GM06990 (cell line): ENCODE data around the gene PRRG3.

ENCODE experiments used
- DNase-seq: peaks from one replicate; pipeline ENCODE4 v3.0.0-alpha.2; 2011; ENCODE audit not compliant: insufficient read length; ENCODE audit errors: extremely low read depth
- H3K27me3 ChIP-seq: replicated peaks from 2 replicates; pipeline ENCODE4 v1.6.0; 2011; ENCODE audit warnings: low read length; ENCODE audit not compliant: control insufficient read depth, insufficient read depth
- H3K36me3 ChIP-seq: 2 replicates; pipeline ENCODE4 v1.5.1; 2011; ENCODE audit warnings: low read length; ENCODE audit not compliant: control insufficient read depth, insufficient read depth
- H3K4me3 ChIP-seq: replicated peaks from 2 replicates; pipeline ENCODE4 v1.5.1; 2011; ENCODE audit warnings: low read depth, mild to moderate bottlenecking, control low read depth, low read length
- CTCF ChIP-seq: IDR thresholded peaks from 2 replicates; pipeline ENCODE4 v1.5.1; 2011; ENCODE audit warnings: low read length, control low read depth, mild to moderate bottlenecking, inconsistent platforms; ENCODE audit not compliant: insufficient read depth, poor library complexity, severe bottlenecking

PRRG3 gene

GRCh38 chrX:151697522-151697921 lies 2.3 kb downstream of the PRRG3 start:
- DNase-seq, result no peak
- no peaks in the 10 kb centered on the region for H3K27me3 ChIP-seq
- H3K4me3 ChIP-seq, result no peak overlapping the region
- H3K36me3 ChIP-seq, result no peaks in the 10 kb centered on the region
- TF ChIP-seq CTCF, result no peak

- DNase-seq, result no peak
- H3K27me3 ChIP-seq, result no peaks in the 10 kb centered on the region
- no peak for TF ChIP-seq CTCF
- no peak overlapping the region for H3K4me3 ChIP-seq
- no peaks in the 10 kb centered on the region for H3K36me3 ChIP-seq
Observed at GRCh38 chrX:151698485-151698884, 3.2 kb downstream of the PRRG3 start.

DNA sequence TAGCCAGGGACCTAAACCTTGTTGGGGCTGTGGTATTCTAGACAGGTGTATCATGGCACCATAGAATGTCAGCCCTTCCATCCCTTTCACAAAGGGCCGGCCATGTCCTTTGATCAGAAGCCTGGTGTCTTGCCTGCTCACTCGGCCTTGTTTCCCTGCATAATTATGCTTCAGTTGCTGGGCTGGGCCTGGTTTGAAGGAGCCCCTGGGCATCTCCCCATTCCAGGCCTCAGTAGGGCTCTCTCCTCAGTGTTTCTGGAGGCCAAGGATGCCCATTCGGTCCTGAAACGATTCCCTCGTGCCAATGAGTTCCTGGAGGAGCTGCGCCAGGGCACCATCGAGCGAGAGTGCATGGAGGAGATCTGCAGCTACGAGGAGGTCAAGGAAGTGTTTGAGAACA lies 4.5 kb downstream of the PRRG3 start:
- no peak for TF ChIP-seq CTCF
- Histone ChIP-seq H3K36me3 (no peaks in the 10 kb centered on the region), H3K27me3 (no peaks in the 10 kb centered on the region), H3K4me3 (no peak overlapping the region)
- no peak for DNase-seq

- Histone ChIP-seq H3K36me3 (no peaks in the 10 kb centered on the region), H3K4me3 (no peak overlapping the region), H3K27me3 (no peaks in the 10 kb centered on the region)
- DNase-seq, result no peak
- no peak for TF ChIP-seq CTCF
Observed at GRCh38 chrX:151700581-151700980, 5.3 kb downstream of the PRRG3 start.

DNA sequence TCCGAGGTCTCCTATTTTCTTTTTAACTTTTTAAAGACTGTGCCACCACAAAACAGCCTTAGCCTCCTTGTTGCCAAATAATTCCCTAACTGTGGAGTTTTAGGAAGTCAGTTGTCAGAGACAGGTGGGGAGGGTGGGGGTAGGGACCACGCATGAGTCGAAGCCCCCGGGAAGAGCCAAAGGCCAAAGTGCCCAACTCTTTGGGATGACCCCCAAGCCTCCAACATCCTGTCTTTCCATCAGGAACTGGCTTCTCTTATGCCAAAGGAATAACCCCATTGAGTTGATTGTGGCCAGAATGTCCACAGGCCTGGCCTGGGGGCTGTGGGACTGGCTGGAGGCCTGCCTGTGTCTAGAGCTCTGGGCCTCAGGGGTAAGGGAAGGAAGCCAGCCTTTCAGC lies 5.8 kb downstream of the PRRG3 start:
- no peak for TF ChIP-seq CTCF
- no peaks in the 10 kb centered on the region for H3K27me3 ChIP-seq
- no peaks in the 10 kb centered on the region for H3K36me3 ChIP-seq
- H3K4me3 ChIP-seq, result no peak overlapping the region
- DNase-seq, result no peak

- Histone ChIP-seq H3K27me3 (no peaks in the 10 kb centered on the region), H3K36me3 (no peaks in the 10 kb centered on the region)
- no peak for TF ChIP-seq CTCF
Observed at GRCh38 chrX:151701531-151701930, 6.3 kb downstream of the PRRG3 start.

More at GRCh38 chrX:151701531-151701930, 6.3 kb downstream of the PRRG3 start:
- DNase-seq, result no peak
- no peak overlapping the region for H3K4me3 ChIP-seq
